SH-SY5Y (cell line): ENCODE results near the gene GNG7.

Experiments
- GATA2 ChIP-seq: IDR thresholded peaks from 2 replicates; pipeline ENCODE4 v1.6.1; 2011; ENCODE audit warnings: mild to moderate bottlenecking, low read depth, low read length
- GATA3 ChIP-seq: IDR thresholded peaks from 2 replicates; pipeline ENCODE4 v1.6.1; 2011; ENCODE audit warnings: low read depth, mild to moderate bottlenecking, low read length, moderate library complexity

DNA sequence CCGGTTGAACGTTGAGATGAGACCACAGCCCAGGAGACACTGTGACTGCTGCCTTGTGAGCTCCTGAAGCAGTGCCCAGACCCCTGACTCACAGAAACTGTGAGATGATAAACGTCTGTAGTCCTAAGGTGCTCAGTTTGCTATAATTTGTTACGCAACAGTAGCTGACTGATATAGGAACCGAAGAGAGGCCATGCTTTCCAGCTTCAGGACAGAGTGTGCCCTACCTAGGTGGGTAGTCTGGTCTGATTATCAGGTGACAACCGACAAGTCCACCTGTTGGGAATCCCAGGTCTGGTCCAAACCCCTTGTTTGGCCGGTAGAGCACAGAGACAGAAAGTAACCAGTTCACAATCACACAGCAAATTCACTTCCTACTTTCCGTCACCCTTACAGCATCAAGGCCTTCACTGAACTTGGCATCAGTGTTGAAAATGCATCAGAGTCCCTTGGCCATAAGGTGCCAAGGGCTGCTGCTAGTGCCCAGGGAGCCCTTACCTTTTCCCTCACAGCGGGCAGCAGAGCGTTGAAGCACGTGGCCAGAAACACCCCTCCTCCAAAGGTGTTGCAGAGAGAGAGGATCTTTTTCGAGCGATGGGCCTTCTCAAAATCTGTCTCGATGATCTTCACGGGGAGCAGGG, 34.2 kb upstream of the GNG7 start:
- TF ChIP-seq GATA2, result no peak
- TF ChIP-seq GATA3, result no peak
